NCI-H226 (cell line): ENCODE data around the gene KIRREL3.

Experiments used
- DNase-seq: peaks from one replicate; pipeline ENCODE4 v3.0.0-alpha.2; 2015

KIRREL3 gene

DNA sequence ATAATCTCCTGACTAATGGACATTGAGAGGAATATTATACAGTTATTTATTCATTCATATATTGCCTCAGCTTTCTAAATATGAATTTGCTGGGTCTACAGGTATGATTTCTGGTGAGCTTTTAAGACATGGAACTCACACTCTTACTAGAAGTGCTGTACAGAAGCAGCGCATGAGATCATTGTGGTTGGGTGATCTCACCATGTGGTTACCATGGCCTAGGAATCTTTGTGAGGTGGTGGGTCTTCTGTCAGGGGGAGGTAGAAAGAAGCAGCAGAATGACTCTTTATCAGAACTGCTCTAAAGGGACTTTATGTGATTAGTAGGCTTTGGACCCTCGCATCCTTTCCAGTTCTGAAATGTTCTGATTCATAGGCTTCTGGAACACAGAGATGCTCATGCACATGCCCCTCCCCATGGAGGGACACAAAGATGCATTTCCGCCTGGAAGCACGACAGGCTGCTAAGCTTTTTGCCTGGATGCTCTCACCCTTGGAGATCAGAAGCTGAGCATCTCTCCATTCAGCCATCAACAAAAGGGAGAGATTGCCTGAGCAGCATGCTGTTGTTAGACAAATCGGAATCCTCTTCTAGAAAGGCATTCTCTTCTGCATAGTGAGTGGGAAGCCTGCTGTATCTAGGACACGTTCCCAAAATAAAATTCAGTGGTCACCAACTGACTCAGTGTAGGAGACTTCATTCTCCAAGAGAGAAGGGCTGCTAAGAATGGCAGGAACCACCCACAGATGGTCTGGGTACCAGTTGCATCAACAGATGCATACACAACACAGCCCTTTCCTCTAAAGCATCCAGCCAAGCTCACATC lies 51.3 kb downstream of the KIRREL3 start:
- DNase-seq: peak; percentile 22

DNA sequence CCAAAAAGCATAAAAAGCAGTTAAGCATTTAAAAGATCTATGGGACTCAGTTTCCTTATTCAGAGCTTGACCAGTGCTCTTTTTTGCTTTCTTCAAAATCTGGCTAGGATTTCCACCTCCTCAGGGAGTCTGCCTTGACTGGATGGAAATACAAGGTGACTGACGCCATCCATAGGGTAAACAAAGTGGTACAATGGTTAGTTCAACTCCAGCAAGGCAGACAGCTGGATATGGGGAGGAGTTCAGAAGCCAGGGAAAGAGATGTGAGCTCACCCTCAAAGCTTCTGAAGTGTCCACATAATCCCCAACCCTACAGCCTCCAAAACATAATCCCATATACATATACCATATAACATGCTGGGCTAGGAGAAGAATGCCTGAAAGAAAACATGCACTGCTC lies 52.0 kb downstream of the KIRREL3 start:
- no peak for DNase-seq

DNA sequence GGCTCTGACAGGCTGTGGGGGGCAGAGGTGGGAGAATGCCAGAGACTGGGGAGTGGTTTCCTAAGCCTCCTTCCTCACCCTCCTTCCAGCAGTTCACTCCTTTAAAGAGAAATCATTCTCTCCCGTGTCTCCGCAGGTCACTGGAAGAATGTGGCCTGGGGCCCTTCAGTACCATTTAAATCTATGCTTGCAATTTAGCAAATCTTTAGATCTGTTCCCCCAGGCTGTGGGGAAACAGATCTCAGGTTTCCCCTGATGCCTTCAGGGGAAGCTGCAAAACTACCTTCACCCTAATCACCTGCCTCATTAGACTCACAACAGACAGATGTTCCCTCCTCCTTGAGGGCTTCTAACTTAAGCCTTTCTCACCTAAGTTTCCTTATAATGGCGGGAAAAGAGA lies 55.3 kb downstream of the KIRREL3 start:
- DNase-seq: no peak

DNA sequence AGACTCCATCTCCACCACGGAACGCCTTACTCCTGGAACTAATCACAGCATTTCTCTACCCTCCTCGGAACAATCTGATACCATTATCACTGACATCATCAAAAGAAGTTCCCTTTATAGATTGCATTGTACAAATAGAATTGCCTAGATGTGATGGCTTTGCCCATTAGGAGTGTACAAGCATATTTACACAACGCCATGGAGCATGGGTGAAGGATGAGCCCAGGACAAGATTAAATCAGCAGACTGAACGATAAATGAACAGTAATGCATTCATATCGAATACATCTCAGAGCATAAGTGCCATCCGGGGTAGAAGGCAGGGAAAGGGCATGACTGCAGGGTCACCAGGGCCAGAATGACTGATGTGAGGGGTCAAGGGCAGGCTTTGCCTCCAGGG lies 57.3 kb downstream of the KIRREL3 start:
- no peak for DNase-seq

GRCh38 chr11:126942146-126942545 lies 58.4 kb downstream of the KIRREL3 start:
- DNase-seq: no peak

DNA sequence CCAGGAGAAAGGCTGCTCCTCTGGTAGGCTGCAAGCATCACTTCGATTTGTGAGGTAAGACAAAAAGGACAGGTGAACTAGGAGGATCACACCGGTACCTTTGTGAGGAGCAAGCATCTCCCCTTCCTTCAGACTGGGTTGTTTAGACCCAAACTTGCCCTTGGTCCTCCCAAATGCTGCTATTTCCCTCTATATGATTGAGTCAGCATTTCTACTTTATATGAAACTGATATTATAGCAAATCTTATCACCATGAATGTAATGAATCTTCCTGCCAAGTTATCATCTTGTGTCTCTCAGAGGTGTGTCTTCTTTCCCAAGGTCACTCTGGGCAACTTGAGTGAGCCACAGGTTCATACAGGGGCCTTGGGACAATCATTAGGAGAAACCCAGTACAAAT lies 61.0 kb downstream of the KIRREL3 start:
- no peak for DNase-seq

GRCh38 chr11:126938718-126939117 lies 61.9 kb downstream of the KIRREL3 start:
- no peak for DNase-seq

DNA sequence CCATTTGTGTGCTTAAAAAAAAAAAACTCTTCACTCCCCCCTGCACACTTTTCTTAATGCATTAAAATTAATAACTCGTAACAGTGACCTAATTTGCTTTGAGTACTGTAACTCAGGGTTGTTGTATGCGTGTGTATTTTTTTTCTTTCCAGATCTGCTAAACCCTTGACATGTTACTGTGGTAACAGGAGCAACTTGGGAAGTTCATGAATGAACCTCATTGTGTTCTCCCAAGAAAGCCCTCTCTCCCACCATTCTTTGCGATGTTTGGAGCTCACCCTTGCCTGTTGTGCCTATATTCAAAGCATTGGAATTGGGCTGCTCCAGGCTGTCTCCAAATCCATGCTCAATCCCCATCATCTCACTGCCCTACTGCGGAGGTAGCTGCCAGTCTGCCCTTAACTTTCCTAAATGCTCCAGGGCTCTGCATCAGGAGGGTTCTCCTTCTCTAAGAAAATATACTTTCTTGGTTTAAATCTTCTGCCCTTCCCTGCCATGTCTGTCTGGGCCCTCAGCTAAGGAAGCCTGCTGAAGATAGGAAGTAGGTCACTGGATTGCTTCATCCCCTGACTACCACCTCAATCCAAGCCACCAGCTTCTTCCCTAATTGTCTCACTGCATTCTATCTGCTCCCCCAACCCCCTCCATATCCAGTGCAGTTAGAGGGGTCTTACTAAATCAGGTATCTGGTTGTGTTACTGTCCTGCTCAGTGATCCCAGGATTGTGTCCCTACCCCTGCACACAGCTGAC lies 70.3 kb downstream of the KIRREL3 start:
- no peak for DNase-seq

DNA sequence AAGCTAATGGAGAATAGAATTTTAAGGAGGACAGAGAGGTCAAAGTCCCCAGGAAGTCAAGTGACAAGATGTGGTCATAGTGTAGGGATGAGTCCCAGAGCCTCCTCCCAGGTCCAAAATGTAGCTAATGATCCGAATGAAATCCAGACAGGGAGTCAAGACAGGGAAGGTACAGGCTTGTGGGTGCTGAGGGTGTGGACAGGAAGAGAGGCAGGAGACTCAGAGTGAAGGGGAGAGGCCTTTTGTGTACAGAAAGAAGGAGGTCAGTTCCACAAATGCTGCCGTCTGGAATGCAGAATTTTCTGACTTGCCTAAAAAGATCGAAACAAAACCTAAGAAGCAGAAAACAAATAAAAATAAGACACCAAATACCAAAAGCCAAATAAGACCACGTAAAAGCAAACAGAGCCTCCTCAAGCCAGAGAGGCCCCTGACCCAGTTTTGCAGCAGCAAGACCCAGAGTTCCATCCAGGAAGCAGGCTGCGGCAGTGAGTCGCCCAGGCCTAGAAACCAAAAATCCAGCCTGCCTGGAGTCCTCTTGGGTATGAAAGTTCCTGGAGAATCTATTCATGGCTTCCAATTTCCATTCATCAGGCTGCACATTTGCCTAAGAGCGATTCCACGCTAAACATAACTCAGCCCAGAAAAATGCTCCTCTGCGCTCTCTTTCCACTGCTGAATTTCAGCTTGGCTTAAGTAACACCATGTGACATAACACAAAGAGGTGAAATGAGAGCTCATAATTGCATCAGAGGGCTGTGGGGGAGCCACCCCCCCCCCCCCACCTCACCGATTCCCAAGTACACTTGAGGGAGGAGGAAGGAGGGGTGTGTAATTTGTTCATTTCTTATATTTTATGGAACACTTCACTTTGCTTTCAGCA lies 71.2 kb downstream of the KIRREL3 start:
- no peak for DNase-seq

DNA sequence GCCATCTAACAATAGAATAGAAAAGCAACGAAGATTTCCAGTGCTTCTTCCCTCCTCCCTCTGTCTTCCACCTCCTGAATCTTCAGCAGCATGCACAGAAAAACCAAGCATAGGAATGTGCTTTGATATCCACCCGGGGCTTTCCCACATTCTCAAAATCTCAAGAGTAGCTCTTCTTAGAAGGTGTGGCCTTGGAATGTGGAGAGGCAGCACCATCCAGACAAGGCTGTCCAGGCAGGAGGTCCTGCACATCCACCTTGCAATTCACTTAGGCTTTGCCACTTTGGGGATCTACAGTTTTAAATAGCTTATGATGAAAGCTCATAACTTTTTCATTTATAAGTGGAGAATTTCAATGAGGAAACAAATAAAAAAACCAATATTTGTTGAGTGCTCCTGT lies 72.9 kb downstream of the KIRREL3 start:
- peak; percentile 69 for DNase-seq

DNA sequence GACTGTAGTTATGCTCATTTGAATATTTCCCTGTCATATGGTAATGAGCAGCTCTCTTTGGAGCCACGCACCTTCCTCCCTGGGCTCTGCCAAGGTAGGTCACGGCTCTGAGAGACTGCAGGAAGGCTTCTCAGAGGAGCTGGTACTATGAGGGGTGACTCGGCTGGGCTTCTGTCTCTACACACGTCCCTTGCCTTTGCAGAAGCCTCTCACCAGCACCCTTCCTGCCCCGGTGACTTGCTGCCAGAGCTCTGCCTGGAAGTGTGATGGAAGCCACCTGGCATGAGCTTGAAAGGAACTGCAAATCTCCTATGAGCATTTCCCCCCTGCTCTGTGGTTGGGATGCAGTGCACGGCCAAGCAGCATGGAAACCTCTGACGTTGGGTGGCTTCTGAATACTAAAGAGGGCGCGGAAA lies 74.2 kb downstream of the KIRREL3 start:
- no peak for DNase-seq

DNA sequence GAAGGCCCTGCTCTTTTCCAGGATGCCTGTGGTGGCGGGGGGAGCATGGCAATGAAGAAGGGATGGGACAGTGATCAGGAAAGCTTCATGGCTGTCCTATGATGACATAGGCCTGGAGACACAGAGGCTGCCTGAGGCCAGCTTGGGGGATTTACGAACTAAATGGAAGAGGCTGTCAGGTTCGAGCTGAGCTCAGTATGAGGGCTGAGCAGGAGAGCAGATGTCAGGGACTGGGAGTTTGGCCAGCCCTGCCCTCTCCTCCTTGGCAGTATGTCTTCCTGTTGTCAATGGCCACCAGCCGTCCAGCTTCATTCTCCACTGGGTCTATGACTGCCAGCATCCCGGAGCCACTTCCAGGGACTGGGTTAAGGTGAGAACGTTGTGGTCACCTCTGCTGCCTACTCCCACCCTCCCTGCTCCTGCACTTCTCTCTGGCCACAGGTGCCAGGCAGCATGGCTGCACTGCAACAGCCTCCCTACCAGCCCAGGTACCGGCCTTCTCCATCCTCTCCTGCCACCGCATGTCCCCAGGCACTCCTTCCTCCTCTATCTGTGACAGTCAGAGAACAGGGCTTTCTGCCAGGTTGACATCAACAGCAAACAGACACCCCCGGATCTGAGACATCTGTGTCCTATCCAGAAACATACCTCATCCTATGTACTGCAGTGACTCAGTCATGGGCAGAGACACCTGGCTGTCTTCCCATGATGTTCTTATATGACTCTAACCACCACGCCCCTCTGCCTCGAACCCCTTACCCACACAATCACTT lies 75.1 kb downstream of the KIRREL3 start:
- no peak for DNase-seq

GRCh38 chr11:126924376-126925040 lies 76.1 kb downstream of the KIRREL3 start:
- no peak for DNase-seq

- no peak for DNase-seq
These were observed 79.7 kb downstream of the KIRREL3 start for GRCh38 chr11:126920833-126921232.

DNA sequence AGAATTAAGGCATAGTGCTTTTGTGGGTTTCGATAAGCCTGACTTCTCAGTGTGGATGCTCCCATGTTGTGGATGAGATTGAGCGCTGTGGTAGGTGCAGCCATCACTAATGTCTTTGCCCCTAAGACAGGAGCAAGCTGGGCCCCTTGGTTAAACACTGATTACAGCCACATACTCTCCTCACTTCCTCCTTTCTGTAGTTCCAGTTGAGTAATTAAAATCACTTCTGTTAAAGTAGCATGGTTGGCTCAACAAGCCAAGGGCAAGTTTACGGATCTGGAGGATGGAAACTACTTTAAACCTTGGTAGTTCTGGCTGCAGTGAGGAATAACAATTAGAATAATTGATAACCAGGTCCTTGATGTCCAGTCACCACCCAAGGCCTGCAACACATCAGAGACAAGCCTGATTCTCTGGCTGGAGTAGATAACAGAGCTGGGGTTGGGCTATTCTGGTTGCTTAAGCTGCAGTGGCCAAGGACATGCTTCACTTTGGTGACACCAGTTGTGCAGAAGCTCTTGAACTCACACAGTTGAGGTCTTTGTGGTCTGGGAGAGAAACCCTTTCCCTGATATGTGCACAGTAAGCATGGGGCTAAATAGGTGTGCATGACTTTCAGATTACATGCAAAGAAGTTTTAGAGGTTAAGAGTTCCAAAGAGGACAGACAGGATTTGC lies 81.3 kb downstream of the KIRREL3 start:
- no peak for DNase-seq

- DNase-seq: no peak
These were observed 82.0 kb downstream of the KIRREL3 start for GRCh38 chr11:126918556-126918955.

DNA sequence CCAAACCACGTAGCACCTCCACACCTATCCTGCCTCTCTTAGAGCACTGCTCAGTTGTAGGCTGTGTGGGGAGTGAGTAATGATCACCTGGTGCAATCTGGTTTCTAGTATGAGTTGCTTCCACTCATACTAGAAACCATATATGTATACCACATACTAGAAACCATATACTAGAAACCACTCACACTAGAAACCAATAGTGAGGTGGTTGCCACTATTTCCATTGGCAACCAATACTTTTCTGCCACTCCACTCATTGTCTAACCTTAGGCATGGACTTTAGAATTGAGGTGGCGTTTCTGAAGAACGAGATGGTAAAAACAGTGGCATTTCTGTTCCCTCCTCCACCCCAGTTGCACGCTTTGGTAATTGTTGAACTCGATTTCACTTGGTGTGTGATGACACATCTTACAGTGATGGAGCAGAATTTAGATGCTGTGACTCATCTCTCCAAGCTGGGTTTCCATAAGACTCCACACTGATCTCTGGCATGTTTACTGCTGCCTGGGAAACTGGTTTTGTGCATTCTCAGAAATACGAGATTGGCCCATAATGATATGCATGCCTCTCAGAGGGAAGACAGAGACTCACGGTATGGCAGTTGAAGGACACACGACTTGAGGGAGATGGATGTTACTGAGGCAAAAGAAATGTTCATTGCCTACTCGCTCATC lies 82.9 kb downstream of the KIRREL3 start:
- peak; percentile 95 for DNase-seq

- no peak for DNase-seq
These were observed 85.1 kb downstream of the KIRREL3 start for GRCh38 chr11:126915430-126915829.

DNA sequence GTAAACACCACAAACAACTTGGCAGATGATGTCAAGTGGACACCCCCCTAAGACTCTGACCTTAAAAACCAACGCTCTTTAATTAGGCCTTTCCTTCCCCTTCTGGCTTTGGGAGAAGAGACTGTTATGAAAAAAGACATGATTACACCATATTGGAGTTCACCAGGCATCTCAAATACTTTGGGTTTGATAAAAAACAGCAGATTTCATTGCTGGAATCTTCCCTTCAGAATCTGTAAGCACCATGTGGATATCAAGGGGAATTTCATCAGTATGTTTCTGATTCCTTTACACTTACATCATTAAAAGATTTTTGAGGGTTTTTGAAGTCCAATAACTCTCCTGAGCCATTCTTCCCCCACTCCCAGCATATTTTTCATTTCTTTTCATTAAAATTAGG lies 85.6 kb downstream of the KIRREL3 start:
- peak; percentile 67 for DNase-seq

GRCh38 chr11:126914166-126914565 lies 86.4 kb downstream of the KIRREL3 start:
- no peak for DNase-seq

DNA sequence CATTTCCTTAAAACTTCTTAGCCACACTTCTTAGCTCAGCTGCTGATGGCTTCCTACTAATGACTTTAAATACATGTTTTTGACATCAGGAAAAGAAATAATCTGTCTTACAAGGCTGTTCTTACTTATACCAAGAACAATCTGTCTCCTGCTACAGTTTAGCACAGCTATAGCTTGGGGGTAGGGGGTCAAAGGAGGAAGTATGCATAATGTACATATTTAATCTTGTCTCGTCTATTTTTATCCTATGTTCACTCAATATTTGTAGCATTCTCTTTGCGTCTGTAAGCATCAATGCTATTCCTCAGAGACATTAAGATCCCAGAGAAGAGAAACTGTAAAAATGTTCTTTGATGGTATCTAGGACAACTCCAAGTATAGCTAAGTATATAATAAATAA lies 96.0 kb downstream of the KIRREL3 start:
- DNase-seq: no peak
